K562 (cell line): ENCODE measurements around the gene ZFTA. TPM values are rescaled to one million over a fixed set of nuclear protein-coding genes. Genes with fewer than 3 reads are reported as not detected.

Source experiments
- BRCA1 ChIP-seq, 2 experiments: fragments of 450-650 bp in 1 of 2; sonication (generic) in 1 of 2; formaldehyde crosslinking in 1 of 2; IDR thresholded peaks; 2 replicates each; pipeline versions ENCODE4 v1.5.0 to v1.6.1; 2017 to 2020; ENCODE audit warnings: mild to moderate bottlenecking in 1 of 2, missing genetic modification reagents in 1 of 2
- CBX1 ChIP-seq: sonication (generic); IDR thresholded peaks from 2 replicates; pipeline ENCODE4 v1.6.1; 2016; ENCODE audit warnings: antibody characterized with exemption, low read depth, mild to moderate bottlenecking
- CTBP1 ChIP-seq: fragments of 450-650 bp; IDR thresholded peaks from 2 replicates; pipeline ENCODE4 v1.6.1; 2016; ENCODE audit warnings: borderline replicate concordance
- ELK1 ChIP-seq: sonication (generic); formaldehyde crosslinking; IDR thresholded peaks from 2 replicates; pipeline ENCODE4 v1.8.1; 2022; ENCODE audit warnings: missing genetic modification reagents
- FOXJ2 ChIP-seq: fragments of 200-800 bp; sonication (Bioruptor generic); IDR thresholded peaks from 2 replicates; pipeline ENCODE4 v1.6.1; 2016; ENCODE audit warnings: missing genetic modification characterization, missing compliant biosample characterization
- MAZ ChIP-seq, 2 experiments: fragments of 450-650 bp in 1 of 2; sonication (generic) in 1 of 2; formaldehyde crosslinking; IDR thresholded peaks in 1 of 2; conservative IDR thresholded peaks in 1 of 2; 2 replicates each; pipeline versions ENCODE4 v1.4.0 to v1.5.0; 2020; ENCODE audit warnings: mild to moderate bottlenecking in 1 of 2, missing genetic modification reagents in 1 of 2
- PHF8 ChIP-seq: fragments of 200-600 bp; sonication (generic); IDR thresholded peaks from 2 replicates; pipeline ENCODE4 v1.6.1; 2012; ENCODE audit warnings: mixed run types, mild to moderate bottlenecking, inconsistent platforms, low read length, moderate library complexity, borderline replicate concordance
- RB1 ChIP-seq: fragments of 450-650 bp; IDR thresholded peaks from 2 replicates; pipeline ENCODE4 v1.6.1; 2017; ENCODE audit warnings: low read depth, mild to moderate bottlenecking
- USF1 ChIP-seq: sonication (generic); formaldehyde crosslinking; IDR thresholded peaks from 2 replicates; pipeline ENCODE4 v1.9.0; 2022; ENCODE audit warnings: mild to moderate bottlenecking, missing genetic modification reagents
- ZNF134 ChIP-seq: fragments of 250-450 bp; sonication (Bioruptor Pico); conservative IDR thresholded peaks from 2 replicates; pipeline ENCODE4 v1.4.0; 2020
- ZNF175 ChIP-seq: fragments of 200-800 bp; sonication (Bioruptor generic); IDR thresholded peaks from 2 replicates; pipeline ENCODE4 v1.6.1; 2016; ENCODE audit warnings: low read depth, mild to moderate bottlenecking, missing genetic modification characterization, missing compliant biosample characterization
- ZNF318 ChIP-seq, 2 experiments: fragments of 450-650 bp; IDR thresholded peaks; 2 replicates each; pipeline ENCODE4 v1.6.1; 2016; ENCODE audit warnings: mild to moderate bottlenecking in 2 of 2, borderline replicate concordance in 1 of 2, low read depth in 1 of 2, moderate library complexity in 1 of 2
- ZNF444 ChIP-seq: fragments of 250-450 bp; sonication (Bioruptor Pico); IDR thresholded peaks from 2 replicates; pipeline ENCODE4 v1.4.0; 2020; ENCODE audit warnings: mild to moderate bottlenecking, moderate library complexity
- ZNF449 ChIP-seq: fragments of 250-450 bp; sonication (Bioruptor Pico); IDR thresholded peaks from 2 replicates; pipeline ENCODE4 v1.8.0; 2022; ENCODE audit warnings: moderate library complexity, mild to moderate bottlenecking, inconsistent platforms
- ZSCAN32 ChIP-seq: fragments of 450-650 bp; formaldehyde crosslinking; IDR thresholded peaks from 2 replicates; pipeline ENCODE4 v1.4.0; 2020; ENCODE audit warnings: mild to moderate bottlenecking, moderate library complexity
- polyA plus RNA-seq, 8 experiments: library from polyadenylated mRNA; depleted of rRNA in 4 of 8; stranded (reverse) in 5 of 8; unstranded in 3 of 8; fragments of >200 nt; fragmentation: Nextera tagmentation in 2 of 8; fragmentation: Illumina TruSeq in 1 of 8; extraction: Ambion mirVana in 2 of 8; extraction: Trizol in 1 of 8; gene quantifications; 2 replicates each; pipeline versions ENCODE4 v1.2.1 to v1.2.3, GENCODE V29; 2011 to 2014; ENCODE audit warnings: inconsistent platforms in 1 of 8, missing spikeins in 1 of 8
- total RNA-seq, 7 experiments: library from RNA; depleted of rRNA in 6 of 7; stranded (reverse); fragments of >200 nt in 6 of 7; fragmentation: Illumina TruSeq in 2 of 7; extraction: Trizol in 2 of 7; gene quantifications; 2 replicates each; pipeline versions ENCODE4 v1.2.1 to v1.2.3, GENCODE V29; 2011 to 2021; ENCODE audit warnings: low replicate concordance in 1 of 7

The ZFTA gene
- total and polyA plus RNA-seq, 9 of the 15 experiments (the other 6 are each of a cell fraction or from before 2014, with no cell fraction given), result 0.45 to 12.3 (median 2.9) TPM

- TF ChIP-seq ZNF134 (CRISPR knock-in tag) (no peak), ELK1 (CRISPR knock-in tag) (no peak), ZNF318 (IDR thresholded peaks at IDR 0.05; ENCODE audit: borderline replicate concordance in 1 of 2, low read depth in 1 of 2) (no peak), ZNF175 (CRISPR knock-in tag) (no peak), PHF8 (peak; percentile 77; the same call in 1 of the 2 replicates), ZNF449 (CRISPR knock-in tag) (no peak), BRCA1 (IDR thresholded peaks at IDR 0.05) (no peak), BRCA1 (CRISPR knock-in tag; IDR thresholded peaks at IDR 0.05) (no peak), ZNF444 (CRISPR knock-in tag) (no peak), FOXJ2 (tag) (no peak), CTBP1 (peak; percentile 38; the same call in 1 of the 2 replicates), MAZ (CRISPR knock-in tag; conservative IDR thresholded peaks at IDR 0.05 in 1 of 2, IDR thresholded peaks at IDR 0.05 in 1 of 2) (peak; percentile 64 to 69), USF1 (CRISPR knock-in tag) (no peak), ZSCAN32 (CRISPR knock-in tag) (no peak), RB1 (peak; percentile 33; the same call in 1 of the 2 replicates), CBX1 (no peak)
These were observed 603 bp upstream of the ZFTA start (continued) for GRCh38 chr11:63769042-63769713.
